A673 (cell line): ENCODE data around the gene CILP. TPM values are rescaled to one million over a fixed set of nuclear protein-coding genes. Genes with fewer than 3 reads are reported as not detected.
"Not testable (repeated sequence)": the region's sequence is repeated elsewhere in the genome, so short reads cannot be mapped to it uniquely, and the experiment has no call there.

ENCODE experiments used
- BruUV-seq: library from RNA; stranded (reverse); fragments of 400-500 nt; replicated peaks from 2 replicates; lab custom pipeline; 2021; lab: Mats Ljungman, UMichigan
- CTCF ChIA-PET: fragments of 300-600 bp; sonication (Branson Sonifier 250); formaldehyde crosslinking; loops from one replicate; lab custom pipeline; 2022; ENCODE audit warnings: antibody characterized with exemption; lab: Charles Lee
- POLR2A ChIA-PET: fragments of 300-600 bp; sonication (Branson Sonifier 250); formaldehyde crosslinking; loops from one replicate; lab custom pipeline; 2022; ENCODE audit warnings: antibody characterized with exemption; ENCODE audit not compliant: low non-redundant PET; lab: Charles Lee
- DNase-seq: peaks from one replicate; pipeline ENCODE4 v3.0.0-alpha.2; 2015; ENCODE audit warnings: low spot score
- H3K27ac ChIP-seq: fragments of 200-600 bp; sonication (generic); 2 replicates; pipeline ENCODE4 v1.5.1; 2016; ENCODE audit warnings: mixed run types, low read depth, mild to moderate bottlenecking, mixed read lengths, antibody characterized with exemption, low read length; ENCODE audit not compliant: poor library complexity, severe bottlenecking
- H3K27me3 ChIP-seq: fragments of 200-600 bp; sonication (generic); replicated peaks from 2 replicates; pipeline ENCODE4 v1.6.1; 2017; ENCODE audit warnings: mixed run types, low read depth, mild to moderate bottlenecking, mixed read lengths, antibody characterized with exemption, low read length; ENCODE audit not compliant: insufficient read depth, poor library complexity
- H3K36me3 ChIP-seq: fragments of 200-600 bp; sonication (generic); 2 replicates; pipeline ENCODE4 v1.6.1; 2016; ENCODE audit warnings: mixed run types, mild to moderate bottlenecking, mixed read lengths, antibody characterized with exemption, low read length; ENCODE audit not compliant: insufficient read depth, poor library complexity, severe bottlenecking
- H3K4me1 ChIP-seq: fragments of 200-600 bp; sonication (generic); 2 replicates; pipeline ENCODE4 v1.6.1; 2017; ENCODE audit warnings: mixed run types, mild to moderate bottlenecking, mixed read lengths, antibody characterized with exemption, low read length; ENCODE audit not compliant: insufficient read depth, poor library complexity, severe bottlenecking
- H3K4me3 ChIP-seq: fragments of 200-600 bp; sonication (generic); 2 replicates; pipeline ENCODE4 v1.5.1; 2016; ENCODE audit warnings: low read depth, mixed run types, mild to moderate bottlenecking, mixed read lengths, low read length; ENCODE audit not compliant: poor library complexity, severe bottlenecking
- H3K9me3 ChIP-seq: fragments of 200-600 bp; sonication (generic); 2 replicates; pipeline ENCODE4 v1.6.1; 2016; ENCODE audit warnings: mixed run types, low read depth, mild to moderate bottlenecking, mixed read lengths, antibody characterized with exemption, low read length; ENCODE audit not compliant: poor library complexity, severe bottlenecking
- CTCF ChIP-seq: fragments of 300-800, 200-600 bp; sonication (generic); conservative IDR thresholded peaks from 2 replicates; pipeline ENCODE4 v1.5.1; 2017; ENCODE audit warnings: low read depth, mild to moderate bottlenecking, antibody characterized with exemption, low read length, moderate library complexity, mixed read lengths
- EZH2 ChIP-seq: fragments of 200-600 bp; sonication (generic); IDR thresholded peaks from 2 replicates; pipeline ENCODE4 v1.6.1; 2017; ENCODE audit warnings: borderline replicate concordance, low read depth, mild to moderate bottlenecking, mixed read lengths, antibody characterized with exemption, low read length; ENCODE audit not compliant: poor library complexity, severe bottlenecking
- intact Hi-C: fragments of 100-400 bp; cut with micrococcal nuclease; formaldehyde crosslinking; loops from one replicate; pipeline ENCODE4 v1.10.0; 2022; ENCODE audit not compliant: unreplicated experiment
- total RNA-seq: library from RNA; stranded (reverse); gene quantifications from 2 replicates; pipeline ENCODE4 v1.2.3, GENCODE V29; 2021

The CILP gene
- total RNA-seq, 1 experiment from 2014 or later = 0.04 TPM

- TF ChIP-seq EZH2 (no peak), CTCF (no peak)
- Histone ChIP-seq H3K36me3 (no peaks in the 10 kb centered on the region), H3K9me3 (no peaks in the 10 kb centered on the region), H3K4me1 (no peaks in the 10 kb centered on the region), H3K4me3 (no peak overlapping the region), H3K27me3 (no peaks in the 10 kb centered on the region), H3K27ac (no peak overlapping the region)
- intact Hi-C loops = no loop called here
- DNase-seq = no peak
- BruUV-seq = no TSS peak
- CTCF ChIA-PET = no interaction called here
- POLR2A ChIA-PET = no interaction called here
These were observed 16.3 kb downstream of the CILP start for GRCh38 chr15:65194826-65195547.

- no peaks in the 10 kb centered on the region for H3K9me3 ChIP-seq
- intact Hi-C loops = no loop called here
- CTCF ChIA-PET = no interaction called here
These were observed 19.3 kb downstream of the CILP start for GRCh38 chr15:65192016-65192415.

GRCh38 chr15:65189102-65189740, 22.1 kb downstream of the CILP start:
- intact Hi-C loops = loop anchor here (1.0 kb wide), 2 partner anchors 82 to 108 kb away; no protein-coding TSS in a partner anchor
- no TSS peak for BruUV-seq
- H3K4me3 ChIP-seq = no peak overlapping the region
- H3K27ac ChIP-seq = no peak overlapping the region
- peak; percentile 78 for DNase-seq
- ChIA-PET POLR2A (no interaction called here), CTCF (no interaction called here)
- no peak for TF ChIP-seq EZH2
- TF ChIP-seq CTCF = peak; percentile 73
- H3K4me1 ChIP-seq = no peaks in the 10 kb centered on the region
- H3K36me3 ChIP-seq = no peaks in the 10 kb centered on the region
- no peaks in the 10 kb centered on the region for H3K9me3 ChIP-seq
- no peaks in the 10 kb centered on the region for H3K27me3 ChIP-seq

More at GRCh38 chr15:65192016-65192415, 19.3 kb downstream of the CILP start:
- no peak for TF ChIP-seq CTCF
- TF ChIP-seq EZH2 = no peak
- POLR2A ChIA-PET = no interaction called here
- no peak overlapping the region for H3K4me3 ChIP-seq
- no TSS peak for BruUV-seq
- no peaks in the 10 kb centered on the region for H3K4me1 ChIP-seq
- H3K27ac ChIP-seq = no peak overlapping the region
- no peaks in the 10 kb centered on the region for H3K36me3 ChIP-seq
- H3K27me3 ChIP-seq = no peaks in the 10 kb centered on the region
- peak; percentile 40 for DNase-seq

GRCh38 chr15:65188472-65188871, 22.8 kb downstream of the CILP start:
- H3K27ac ChIP-seq, intact Hi-C loops, H3K9me3 ChIP-seq, DNase-seq, H3K4me3 ChIP-seq, H3K4me1 ChIP-seq, BruUV-seq, H3K27me3 ChIP-seq, CTCF ChIA-PET, POLR2A ChIA-PET, H3K36me3 ChIP-seq: not testable (repeated sequence)
